Measurements from ENCODE around the gene SLC4A4.

SLC4A4 gene

DNA sequence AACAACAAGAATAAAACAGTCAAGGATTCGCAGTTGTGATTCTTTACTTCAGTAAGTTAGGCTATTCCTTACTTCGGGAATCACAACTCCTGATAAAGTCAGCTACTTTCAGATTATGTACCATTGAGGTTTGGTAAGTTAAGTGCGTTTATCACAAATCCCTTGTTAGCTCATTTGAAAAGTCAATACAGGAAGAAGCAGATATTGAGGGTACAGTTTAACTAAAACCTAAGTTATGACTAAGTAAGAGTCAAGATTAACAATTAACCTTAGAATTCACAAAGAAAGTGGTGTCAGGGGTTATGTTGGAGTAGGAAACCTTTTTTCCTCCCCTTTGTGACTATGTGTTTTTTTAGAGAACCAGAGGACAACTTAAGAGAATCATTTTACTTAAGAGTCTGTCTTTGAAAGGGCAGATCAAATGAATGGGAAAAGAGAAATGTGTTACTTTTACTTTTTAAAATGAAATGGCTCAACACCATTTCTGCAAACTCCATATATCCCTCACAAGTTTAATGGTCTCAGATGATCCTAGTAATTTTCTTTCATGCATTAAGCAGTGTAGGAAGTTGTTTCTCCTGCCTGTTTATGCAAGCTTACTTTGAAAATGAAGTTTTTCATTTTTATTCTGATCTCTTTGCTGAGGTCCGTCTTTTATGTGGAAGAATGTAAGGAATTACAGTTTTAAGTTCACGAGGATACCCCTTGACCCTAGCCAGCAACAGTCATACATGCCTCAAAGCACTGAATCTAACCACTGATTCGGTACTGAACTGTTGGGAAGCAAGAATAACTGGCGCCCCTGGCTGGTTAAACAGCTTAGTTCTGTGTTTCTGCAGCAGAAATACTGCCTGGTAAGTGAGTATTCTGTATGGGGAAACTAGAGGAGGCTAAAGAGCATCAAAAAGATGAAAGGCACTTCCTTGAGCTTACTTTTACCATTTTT lies 211.7 kb downstream of the SLC4A4 start:
- DNase-seq, result no peak

DNA sequence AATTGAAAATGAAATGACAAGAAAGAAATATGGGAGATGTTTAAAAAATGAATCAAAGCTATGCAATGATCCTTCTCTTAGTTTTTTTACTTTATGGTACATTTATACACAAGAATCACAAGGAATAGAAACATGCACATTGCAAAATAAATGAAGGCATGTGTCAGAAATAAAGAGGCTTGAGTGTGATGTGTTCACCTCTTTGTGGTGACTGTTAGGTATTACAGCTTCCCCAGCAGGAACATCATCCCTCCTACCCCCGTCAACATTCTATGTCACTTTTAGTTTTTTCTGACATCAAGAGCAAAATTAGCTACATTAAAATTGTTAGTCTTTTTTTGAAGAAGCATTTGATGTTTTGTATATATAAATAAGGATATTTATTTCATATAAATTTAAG lies 214.8 kb downstream of the SLC4A4 start:
- DNase-seq, result no peak

DNA sequence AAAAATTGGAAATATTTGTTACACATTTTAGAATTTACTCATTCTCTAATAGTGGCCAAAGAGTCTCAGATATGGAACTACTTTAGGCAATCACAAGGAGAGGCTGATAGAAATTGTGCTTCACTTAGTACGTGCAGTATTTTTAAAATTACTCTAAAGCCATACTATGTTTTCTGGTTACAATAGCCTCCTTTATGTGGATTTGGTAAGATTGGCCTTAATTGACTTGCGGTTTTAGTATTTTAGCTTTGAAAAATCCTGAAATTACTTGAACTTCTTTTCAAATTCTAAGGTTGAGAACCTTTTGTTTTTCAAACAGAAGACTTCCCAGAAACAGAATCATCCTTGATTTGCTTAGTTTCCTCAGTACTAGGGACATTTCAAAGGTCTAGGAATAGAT lies 215.2 kb downstream of the SLC4A4 start:
- DNase-seq, result no peak

DNA sequence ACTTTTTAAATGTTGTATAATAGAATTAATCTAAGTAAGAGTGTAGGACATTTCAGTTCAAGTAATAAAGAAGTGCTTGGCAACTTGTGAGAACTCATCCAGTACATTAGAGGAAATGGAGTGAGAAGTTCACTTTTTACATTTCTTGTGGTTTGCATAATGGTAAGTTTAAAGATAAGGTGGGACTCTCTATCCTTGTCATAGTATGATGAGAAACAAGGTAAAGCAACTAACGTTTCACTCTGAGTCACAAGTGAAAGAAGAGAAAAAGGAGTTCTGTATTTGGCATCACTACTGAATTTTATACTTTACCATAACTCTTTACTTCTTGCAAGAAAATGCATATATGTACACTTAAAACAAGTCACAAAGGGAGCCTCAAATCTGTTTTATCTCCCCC lies 219.4 kb downstream of the SLC4A4 start:
- no peak for DNase-seq

DNA sequence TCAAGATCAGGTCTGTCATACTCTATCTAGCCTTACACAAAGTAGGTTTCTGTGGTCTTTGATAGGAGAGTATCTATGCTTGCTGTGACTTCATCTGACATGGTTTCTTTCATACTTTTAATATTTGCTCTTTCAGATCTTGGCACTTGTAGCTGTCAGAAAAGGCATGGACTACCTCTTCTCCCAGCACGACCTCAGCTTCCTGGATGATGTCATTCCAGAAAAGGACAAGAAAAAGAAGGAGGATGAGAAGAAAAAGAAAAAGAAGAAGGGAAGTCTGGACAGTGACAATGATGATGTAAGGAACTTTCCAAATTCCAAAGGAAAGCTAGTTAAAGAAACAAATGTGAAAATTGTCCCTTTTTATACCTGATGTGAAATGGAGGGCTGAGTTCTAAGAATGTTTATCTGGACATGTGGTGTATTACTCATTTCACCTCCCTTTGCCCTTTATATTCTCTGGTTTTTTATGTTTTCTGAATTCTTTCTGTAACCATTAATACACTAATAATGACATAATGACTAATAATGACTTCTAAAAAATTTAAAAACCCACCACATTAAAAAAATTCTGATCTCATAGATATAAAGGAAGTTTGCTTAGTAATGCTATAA lies 221.2 kb downstream of the SLC4A4 start:
- DNase-seq, result no peak

DNA sequence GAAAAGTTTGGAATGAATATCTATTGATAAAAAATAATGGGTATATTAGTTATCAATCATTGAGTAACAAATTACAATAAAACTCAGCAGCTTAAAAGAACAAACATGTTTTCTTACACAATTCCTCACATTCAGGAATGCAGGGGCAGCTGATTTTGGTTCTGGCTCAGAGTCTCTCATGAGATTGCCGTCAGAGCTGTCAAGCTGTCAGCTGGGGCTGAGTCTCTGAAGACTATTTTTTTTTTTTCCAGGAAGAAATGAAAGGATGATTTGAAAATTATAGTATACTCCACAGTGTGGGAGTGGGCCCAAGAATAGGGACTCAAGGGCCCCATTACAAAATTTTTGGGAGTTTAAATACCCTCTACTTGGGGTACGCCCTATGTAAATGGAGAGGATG lies 226.0 kb downstream of the SLC4A4 start:
- no peak for DNase-seq

DNA sequence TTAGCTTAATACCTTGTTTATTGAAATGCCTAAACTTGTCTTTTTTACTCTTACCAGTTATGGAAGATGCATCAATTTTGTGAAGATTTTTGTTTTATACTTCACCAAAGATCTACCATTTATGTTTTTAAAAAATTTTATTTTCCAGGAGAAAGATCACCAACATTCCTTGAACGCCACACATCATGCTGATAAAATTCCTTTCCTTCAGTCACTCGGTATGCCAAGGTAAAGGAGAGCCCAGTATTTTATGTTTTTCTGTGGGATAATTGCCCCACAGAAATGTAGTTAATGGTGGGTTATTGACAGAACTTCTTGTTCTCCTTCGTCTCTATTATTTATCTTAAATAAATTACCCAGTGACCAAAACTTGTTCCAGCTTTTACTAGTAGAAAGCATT lies 228.0 kb downstream of the SLC4A4 start:
- no peak for DNase-seq

DNA sequence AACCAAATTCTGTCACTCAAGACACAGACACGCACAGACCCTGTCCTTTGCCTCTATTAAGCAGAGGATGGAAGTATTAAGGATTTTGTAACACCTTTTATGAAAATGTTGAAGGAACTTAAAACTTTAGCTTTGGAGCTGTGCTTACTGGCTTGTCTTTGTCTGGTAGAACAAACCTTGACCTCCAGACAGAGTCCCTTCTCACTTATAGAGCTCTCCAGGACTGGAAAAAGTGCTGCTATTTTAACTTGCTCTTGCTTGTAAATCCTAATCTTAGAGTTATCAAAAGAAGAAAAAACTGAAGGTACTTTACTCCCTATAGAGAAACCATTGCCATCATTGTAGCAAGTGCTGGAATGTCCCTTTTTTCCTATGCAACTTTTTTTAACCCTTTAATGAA lies 229.3 kb downstream of the SLC4A4 start:
- DNase-seq, result no peak

DNA sequence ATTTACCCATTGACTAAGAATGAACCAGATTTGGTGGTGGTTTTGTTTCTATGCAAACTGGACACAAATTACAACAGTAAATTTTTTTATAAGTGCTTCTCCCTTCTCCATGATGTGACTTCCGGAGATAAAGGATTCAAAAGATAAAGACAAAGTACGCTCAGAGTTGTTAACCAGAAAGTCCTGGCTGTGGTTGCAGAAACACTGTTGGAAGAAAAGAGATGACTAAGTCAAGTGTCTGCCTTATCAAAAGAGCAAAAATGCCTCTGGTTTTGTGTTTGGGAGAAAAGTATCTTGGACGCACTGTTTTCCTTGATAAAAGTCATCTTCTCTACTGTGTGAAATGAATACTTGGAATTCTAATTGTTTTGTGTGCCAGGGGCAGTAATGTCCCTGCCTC lies 231.7 kb downstream of the SLC4A4 start:
- DNase-seq, result no peak

DNA sequence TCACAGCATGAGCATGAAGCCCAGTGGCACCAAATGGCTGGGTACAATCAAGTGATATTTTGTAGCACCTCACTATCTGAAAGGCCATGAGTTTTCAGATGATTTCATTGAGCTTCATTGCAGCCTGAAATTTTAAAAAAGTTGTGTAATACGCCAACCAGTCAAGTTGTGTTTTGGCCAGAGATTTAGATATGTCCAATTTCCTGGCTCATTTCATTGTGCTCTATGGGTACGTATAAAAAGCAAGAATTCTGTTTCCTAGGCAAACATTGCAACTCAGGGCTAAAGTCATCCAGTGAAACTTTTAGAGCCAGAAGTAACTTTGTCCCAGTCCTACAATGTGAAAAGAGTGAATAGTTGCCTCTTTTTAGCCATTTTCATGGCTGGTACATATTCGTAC lies 232.5 kb downstream of the SLC4A4 start:
- DNase-seq, result no peak

DNA sequence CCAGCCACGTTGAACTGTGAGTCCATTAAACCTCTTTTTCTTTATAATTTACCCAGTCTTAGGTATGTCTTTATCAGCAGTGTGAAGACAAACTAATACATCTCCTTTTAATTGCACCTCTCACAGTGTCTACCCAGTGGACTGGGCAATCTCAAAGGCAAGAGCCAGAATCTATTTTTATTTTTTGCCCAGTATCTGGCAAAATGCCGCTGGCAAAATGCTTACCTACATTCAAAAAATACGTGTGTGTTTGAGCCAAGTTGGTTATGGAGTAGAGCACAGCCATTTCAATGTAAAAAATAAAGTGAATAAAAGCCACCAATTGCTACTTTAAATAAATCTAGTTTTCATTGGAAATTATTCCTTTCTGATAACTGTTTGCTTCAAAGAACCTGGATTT lies 245.2 kb downstream of the SLC4A4 start:
- DNase-seq, result no peak

DNA sequence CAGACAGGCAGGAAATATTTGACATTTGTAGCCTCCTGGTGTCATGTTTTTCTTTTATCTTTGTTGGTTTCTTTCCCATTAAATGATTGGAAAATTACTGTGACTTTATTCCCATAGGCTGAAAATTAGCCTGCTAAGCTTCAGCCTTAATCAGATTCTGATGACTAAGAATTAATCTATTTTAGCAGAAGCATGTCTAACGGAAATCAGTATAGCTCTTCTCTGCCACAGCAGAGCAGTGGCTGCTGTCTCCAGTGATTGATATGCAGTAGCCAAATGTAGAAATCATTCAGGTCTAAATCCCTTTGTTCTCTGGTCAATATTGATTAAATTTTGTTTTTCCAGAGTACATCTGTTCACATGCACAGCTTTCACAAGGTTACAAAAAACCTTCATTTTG lies 245.8 kb downstream of the SLC4A4 start:
- DNase-seq, result no peak

DNA sequence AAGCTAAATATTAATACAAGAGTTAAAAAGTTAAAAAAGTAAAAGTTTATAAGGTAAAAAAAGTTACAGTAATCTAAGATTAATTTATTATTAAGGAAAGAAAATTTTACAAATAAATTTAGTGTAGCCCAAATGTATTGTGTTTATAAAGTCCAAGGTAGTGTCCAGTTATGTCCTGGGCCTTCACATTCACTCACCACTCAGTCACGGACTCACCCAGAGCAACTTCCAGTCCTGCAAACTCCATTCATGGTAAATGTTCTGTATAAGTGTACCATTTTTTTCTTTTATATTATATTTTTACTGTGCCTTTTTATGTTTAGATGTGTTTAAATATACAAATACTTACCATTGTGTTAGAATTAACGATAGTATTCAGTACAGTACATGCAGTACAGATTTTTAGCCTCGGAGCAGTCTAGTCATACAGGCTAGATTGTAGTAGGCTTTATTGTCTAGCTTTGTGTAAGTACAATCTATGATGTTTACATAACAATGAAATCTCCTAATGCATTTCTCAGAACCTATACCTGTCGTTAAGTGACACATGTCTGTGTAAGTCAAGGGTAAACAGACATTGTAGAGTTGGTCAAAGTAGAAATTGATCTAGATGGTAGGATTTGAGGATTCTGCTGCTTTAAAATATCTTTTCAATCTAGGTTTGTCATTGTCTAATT lies 247.4 kb downstream of the SLC4A4 start:
- no peak for DNase-seq

DNA sequence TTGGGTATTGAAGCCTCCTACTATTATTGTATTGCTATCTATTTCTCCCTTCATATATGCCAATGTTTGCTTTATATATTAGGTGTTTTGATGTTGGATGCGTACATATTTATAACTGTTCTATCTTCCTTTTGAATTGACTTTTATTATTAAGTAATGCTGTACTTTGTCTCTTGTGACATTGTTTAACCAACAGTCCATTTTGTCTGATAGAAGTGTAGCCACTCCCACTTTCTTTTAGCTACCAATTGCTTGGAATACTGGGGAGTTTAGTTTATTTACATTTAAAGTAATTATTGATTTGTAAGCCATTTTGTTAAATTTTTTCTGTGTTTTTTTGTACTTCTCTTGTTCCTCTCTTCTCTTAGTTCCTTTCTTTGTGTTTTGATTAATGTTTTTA lies 249.2 kb downstream of the SLC4A4 start:
- no peak for DNase-seq

DNA sequence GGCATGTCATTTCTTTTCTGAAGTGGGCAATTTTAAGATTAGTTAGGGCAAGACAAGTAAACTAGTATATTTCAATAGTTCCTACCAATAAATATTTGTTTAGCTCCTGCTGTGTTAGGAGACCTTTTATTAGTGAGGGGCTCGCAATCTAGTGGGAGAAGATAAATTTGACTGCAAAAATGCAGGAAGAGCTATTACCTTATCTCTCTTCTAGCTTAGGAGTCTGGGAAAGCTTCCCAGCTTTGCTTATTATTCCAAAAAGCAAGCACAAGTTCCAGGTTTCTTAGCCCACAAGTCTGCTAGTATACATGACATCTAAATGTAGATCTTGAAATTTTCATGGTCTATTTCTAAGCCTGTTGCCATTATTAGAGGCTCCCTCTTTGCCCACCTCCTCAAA lies 254.0 kb downstream of the SLC4A4 start:
- DNase-seq, result no peak

DNA sequence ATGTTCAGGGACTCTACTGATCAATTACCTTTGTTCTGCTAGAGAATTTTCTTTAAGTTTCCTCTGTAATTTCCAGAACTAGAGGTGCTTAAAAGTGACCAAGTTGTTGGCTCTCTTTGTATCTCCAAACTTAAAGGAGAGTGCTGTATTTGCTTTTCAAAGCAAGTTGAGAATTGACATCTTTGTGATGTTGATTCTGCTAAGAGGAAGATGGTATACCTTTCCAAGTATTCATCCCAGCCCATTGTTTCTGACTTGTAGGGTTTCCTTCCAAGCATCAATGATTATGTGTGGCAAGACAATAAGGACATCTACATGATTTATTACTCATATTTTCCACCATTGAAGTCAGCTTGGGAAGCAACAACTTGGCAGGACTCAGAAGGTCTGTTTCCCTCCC lies 254.5 kb downstream of the SLC4A4 start:
- no peak for DNase-seq

DNA sequence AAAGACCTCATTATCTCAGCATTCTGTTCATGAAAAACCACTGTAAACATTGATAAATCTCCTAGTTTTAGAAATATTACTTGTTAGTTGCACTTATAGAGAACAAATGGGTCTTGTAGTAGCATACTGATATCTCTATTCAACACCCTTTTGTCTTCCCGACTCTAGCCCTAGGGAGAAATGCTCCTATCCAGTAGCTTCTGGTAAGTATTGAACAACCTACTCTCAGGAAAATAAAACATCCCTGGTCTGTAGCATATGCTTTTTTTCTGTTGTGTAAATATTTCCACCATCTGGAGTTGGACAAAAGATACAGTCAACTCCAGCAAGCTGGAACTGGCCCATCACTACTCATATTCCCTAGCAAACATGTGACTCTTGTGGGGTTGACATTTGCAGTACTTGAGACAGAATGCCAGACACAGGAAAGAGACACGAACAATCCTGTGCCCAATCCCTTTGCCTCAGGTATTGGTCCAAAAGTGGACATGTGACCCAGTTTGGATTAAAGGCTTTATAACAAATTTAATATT lies 256.8 kb downstream of the SLC4A4 start:
- DNase-seq, result no peak

DNA sequence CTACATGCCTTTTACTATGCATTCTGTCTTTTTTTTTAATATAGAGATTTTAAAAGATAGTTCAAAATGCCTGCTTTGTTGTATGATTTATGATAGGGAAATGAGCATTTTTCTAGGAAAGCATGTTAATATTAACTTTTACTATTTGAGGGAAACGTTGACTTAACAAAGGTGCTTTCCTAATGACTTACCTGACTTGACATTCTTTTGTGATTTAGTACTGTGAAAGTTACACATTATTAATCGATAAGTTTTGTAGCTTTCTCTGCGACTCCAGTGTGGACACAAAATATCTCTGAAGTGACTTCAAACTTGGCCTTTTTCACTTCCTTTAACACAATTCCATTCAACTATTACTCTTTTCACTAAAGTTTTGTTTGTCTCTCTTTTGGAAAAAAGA lies 260.8 kb downstream of the SLC4A4 start:
- no peak for DNase-seq

DNA sequence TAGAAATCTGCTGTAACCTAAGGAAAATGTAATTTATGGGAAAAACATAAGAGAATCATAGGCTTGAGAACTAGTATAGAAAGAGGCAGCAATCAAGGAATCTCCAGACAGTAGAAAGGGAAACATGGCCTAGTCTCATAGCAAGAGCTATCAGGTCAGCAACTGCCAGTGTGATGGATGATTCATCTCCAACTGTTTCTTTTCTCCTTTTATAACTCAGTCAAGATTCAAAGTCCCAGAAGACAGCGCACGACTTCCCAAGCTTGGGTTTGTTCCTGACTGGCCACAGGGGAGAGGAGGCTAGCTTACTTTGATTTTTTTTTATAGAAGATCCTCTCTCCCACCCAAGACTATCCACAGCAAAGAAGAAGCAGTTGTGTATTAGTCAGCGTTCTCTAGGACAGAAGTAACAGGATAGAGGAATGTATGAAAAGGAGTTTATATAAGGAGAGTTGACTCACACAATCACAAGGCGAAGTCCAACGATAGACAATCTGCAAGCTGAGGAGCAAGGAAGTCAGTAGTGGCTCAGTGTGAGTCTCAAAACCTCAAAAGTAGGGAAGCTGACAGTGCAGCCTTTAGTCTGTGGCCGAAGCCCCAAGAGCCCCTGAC lies 263.6 kb downstream of the SLC4A4 start:
- DNase-seq, result no peak

DNA sequence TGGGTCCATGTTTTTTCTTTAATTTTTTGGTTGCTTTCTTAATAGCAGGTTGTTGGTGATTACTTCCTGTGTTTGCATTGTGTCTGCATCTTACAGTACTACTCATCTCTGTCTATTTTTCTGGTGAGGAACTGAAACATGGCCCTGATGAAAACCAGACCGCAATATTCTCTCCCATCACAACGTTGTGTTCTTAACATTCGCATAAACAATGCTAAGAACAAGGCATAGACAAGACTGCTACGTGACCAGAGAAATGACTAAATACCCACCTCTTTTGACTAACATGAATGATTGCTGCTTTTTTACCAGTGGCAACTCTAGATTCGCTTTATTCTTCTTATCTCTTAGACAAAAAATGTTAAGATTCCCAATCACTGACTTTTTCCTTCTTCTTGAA lies 266.0 kb downstream of the SLC4A4 start:
- DNase-seq, result no peak

DNA sequence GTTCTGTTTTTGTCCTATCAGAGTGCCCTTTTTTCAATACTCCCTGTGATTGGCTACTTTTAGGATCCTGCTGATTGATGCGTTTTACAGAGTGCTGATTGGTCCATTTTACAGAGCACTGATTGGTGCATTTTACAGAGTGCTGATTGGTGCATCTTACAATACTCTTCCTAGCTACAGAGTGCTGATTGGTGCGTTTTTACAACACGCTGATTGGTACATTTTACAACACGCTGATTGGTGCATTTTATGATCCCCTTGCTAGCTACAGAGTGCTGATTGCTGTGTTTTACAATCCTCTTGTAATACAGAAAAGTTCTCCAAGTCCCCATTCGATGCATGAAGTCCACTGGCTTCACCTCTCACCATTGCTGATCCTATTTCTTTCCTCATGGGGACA lies 268.3 kb downstream of the SLC4A4 start:
- no peak for DNase-seq

DNA sequence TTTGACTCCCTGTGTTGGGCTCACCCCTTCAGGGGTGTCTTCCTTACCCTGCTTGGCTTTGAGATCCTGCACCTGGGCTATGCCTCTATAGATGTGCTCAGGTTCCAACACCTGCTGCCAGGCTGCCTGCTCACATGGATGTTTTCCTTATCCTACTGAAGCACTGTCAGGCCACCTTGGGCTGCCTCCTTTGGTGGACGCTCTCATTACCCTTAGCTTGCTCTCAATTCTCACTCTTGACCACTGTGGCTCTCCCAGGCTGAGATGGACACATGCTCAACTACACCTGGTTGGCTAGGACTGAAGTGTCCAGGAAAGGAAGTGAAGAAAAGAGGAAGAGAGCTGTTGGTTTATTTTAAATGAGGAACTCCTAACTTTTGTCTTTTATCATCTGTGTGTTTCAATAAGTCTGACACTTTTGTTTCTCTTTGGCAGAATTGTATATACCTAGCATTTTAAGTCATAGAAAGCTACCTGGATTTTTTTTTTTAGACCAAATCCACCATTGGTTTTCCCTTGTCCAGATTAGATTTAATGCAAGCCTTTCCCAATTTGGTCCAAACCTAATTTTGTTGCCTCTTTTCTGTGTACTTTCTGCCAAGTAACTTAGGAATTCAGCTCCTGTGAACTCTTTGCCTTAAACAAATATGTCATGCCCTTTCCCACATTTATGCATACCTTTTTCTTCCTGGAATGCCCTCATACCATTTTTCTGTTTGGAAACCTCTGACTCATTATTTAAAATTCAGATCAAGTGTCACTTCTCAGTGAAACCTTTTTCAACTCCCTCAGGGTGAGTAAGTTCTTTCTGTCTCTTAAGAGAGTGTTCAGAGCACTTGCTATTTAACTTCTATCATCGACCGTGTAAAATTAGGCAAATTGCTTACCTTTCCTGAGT lies 269.2 kb downstream of the SLC4A4 start:
- no peak for DNase-seq

All from activated gamma-delta T cell treated with Interleukin-2 at 50 U/mL for 16 hours (primary cell).